ENCODE data around the gene CEP55. TPM values are rescaled to one million over a fixed set of nuclear protein-coding genes. Genes with fewer than 3 reads are reported as not detected.
A peak's percentile ranks its signal among the peaks of the same experiment; 100 is the strongest.

Gene CEP55
- total RNA-seq, 1 experiment from 2014 or later = 62.6 TPM

- Histone ChIP-seq H4K20me1 (ENCODE audit: low read length) (no peaks in the 10 kb centered on the region), H3K27me3 (ENCODE audit: low read length) (no peaks in the 10 kb centered on the region), H3K36me3 (ENCODE audit: low read depth, low read length) (0 out of 2 replicates have a peak, but pooled peaks cover 2% of the 10 kb centered on the region), H2AFZ (ENCODE audit: low read length) (peak overlapping the region; percentile 55), H3K79me2 (ENCODE audit: low read length) (no peaks in the 10 kb centered on the region), H3K4me2 (ENCODE audit: low read length) (peak overlapping the region; percentile 58), H3K4me3 (ENCODE audit: low read length) (no peak overlapping the region), H3K27ac (ENCODE audit: low read length) (peak overlapping the region; percentile 91), H3F3A (ENCODE audit: low read length, unreplicated experiment) (peaks cover 12% of the 10 kb centered on the region), H3K4me1 (ENCODE audit: insufficient read depth, low read length) (peaks cover 27% of the 10 kb centered on the region), H3K9me3 (ENCODE audit: low read length) (0 out of 2 replicates have a peak, but pooled peaks cover 7% of the 10 kb centered on the region), H3K9ac (ENCODE audit: low read length) (peak overlapping the region; percentile 55), H3K9me2 (replicated peaks; ENCODE audit: low read length) (no peaks in the 10 kb centered on the region)
- ChIA-PET POLR2A (ENCODE audit: unreplicated experiment) (no interaction called here), CTCF (no interaction called here)
- DNase-seq (peak; percentile 78), ATAC-seq (peak; percentile 73)
- TF ChIP-seq EZH2 (IDR thresholded peaks at IDR 0.05; ENCODE audit: low read length, unreplicated experiment) = no peak
- TF ChIP-seq EZH2phosphoT487 (IDR thresholded peaks at IDR 0.05; ENCODE audit: borderline replicate concordance, low read length) = no peak
- no peak for TF ChIP-seq CTCF (conservative IDR thresholded peaks at IDR 0.05; ENCODE audit: low read depth, low read length)
- intact Hi-C loops (cut with micrococcal nuclease) = no loop called here
- BruUV-seq (replicated peaks) = no TSS peak
Observed at GRCh38 chr10:93576888-93577287, 80.5 kb downstream of the CEP55 start.

GRCh38 chr10:93577565-93577964, 81.2 kb downstream of the CEP55 start:
- POLR2A ChIA-PET (ENCODE audit: unreplicated experiment) = no interaction called here
- H3K4me1 ChIP-seq (ENCODE audit: insufficient read depth, low read length) = peaks cover 27% of the 10 kb centered on the region
- intact Hi-C loops (cut with micrococcal nuclease) = no loop called here
- BruUV-seq (replicated peaks) = no TSS peak
- peak overlapping the region; percentile 55; the same call in 1 of the 2 replicates for H2AFZ ChIP-seq (ENCODE audit: low read length)
- H3K79me2 ChIP-seq (ENCODE audit: low read length) = no peaks in the 10 kb centered on the region
- H4K20me1 ChIP-seq (ENCODE audit: low read length) = no peaks in the 10 kb centered on the region
- DNase-seq (no peak), ATAC-seq (peak; percentile 5; the same call in 1 of the 2 replicates)
- H3K9ac ChIP-seq (ENCODE audit: low read length) = peak overlapping the region; percentile 55
- H3K27me3 ChIP-seq (ENCODE audit: low read length) = no peaks in the 10 kb centered on the region
- 0 out of 2 replicates have a peak, but pooled peaks cover 7% of the 10 kb centered on the region for H3K9me3 ChIP-seq (ENCODE audit: low read length)
- H3K9me2 ChIP-seq (replicated peaks; ENCODE audit: low read length) = no peaks in the 10 kb centered on the region
- CTCF ChIA-PET = no interaction called here
- peak overlapping the region; percentile 91 for H3K27ac ChIP-seq (ENCODE audit: low read length)
- H3K36me3 ChIP-seq (ENCODE audit: low read depth, low read length) = 0 out of 2 replicates have a peak, but pooled peaks cover 2% of the 10 kb centered on the region
- no peak overlapping the region for H3K4me3 ChIP-seq (ENCODE audit: low read length)
- H3F3A ChIP-seq (ENCODE audit: low read length, unreplicated experiment) = peaks cover 12% of the 10 kb centered on the region
- no peak for TF ChIP-seq EZH2 (IDR thresholded peaks at IDR 0.05; ENCODE audit: low read length, unreplicated experiment)
- no peak for TF ChIP-seq EZH2phosphoT487 (IDR thresholded peaks at IDR 0.05; ENCODE audit: borderline replicate concordance, low read length)
- no peak for TF ChIP-seq CTCF (conservative IDR thresholded peaks at IDR 0.05; ENCODE audit: low read depth, low read length)
- H3K4me2 ChIP-seq (ENCODE audit: low read length) = peak overlapping the region; percentile 58

Other genes starting within 250 kb of the CEP55 start
- gene MYOF, start 14.3 kb upstream of the CEP55 start, total RNA-seq (2014; rRNA removed) = 174 and 189 TPM in 2 replicates
- gene FFAR4, start 70.1 kb downstream of the CEP55 start, total RNA-seq (2014; rRNA removed) = 1.5 TPM in 2 replicates
- gene RBP4, start 104.6 kb downstream of the CEP55 start, total RNA-seq (2014; rRNA removed) = 4.4 and 8.5 TPM in 2 replicates
- not detected in 2 replicates for gene PDE6C, start 115.9 kb downstream of the CEP55 start, total RNA-seq (2014; rRNA removed)
- 3.8 and 5.5 TPM in 2 replicates for gene FRA10AC1, start 206.0 kb downstream of the CEP55 start, total RNA-seq (2014; rRNA removed)